Prostate gland (tissue), 2 donors: ENCODE measurements around the gene ATAT1. TPM values are rescaled to one million over a fixed set of nuclear protein-coding genes. Genes with fewer than 3 reads are reported as not detected.

ENCODE experiments used
- DNase-seq: peaks from one replicate; pipeline ENCODE4 v3.0.0-alpha.2; 2019; ENCODE audit warnings: low spot score
- H3K27ac ChIP-seq, 2 donors: fragments of 200-600 bp; sonication (generic); 2 replicates each; pipeline ENCODE4 v1.5.1; 2017 to 2019
- H3K27me3 ChIP-seq: fragments of 200-600 bp; sonication (generic); replicated peaks from 2 replicates; pipeline ENCODE4 v1.5.1; 2019; ENCODE audit not compliant: insufficient read depth
- H3K36me3 ChIP-seq, 2 donors: fragments of 200-600 bp; sonication (generic); 1 replicate in 1 of 2; 2 replicates in 1 of 2; pipeline versions ENCODE4 v1.5.1 to v1.8.1; 2017 to 2019
- H3K4me1 ChIP-seq: fragments of 200-600 bp; sonication (generic); replicated peaks from 2 replicates; pipeline ENCODE4 v1.5.1; 2019
- H3K4me3 ChIP-seq, 2 donors: fragments of 200-600 bp; sonication (generic); 2 replicates each; pipeline ENCODE4 v1.5.1; 2017 to 2019
- H3K9me3 ChIP-seq: fragments of 200-600 bp; sonication (generic); 2 replicates; pipeline ENCODE4 v1.5.1; 2017
- POLR2A ChIP-seq: fragments of 450-650 bp; IDR thresholded peaks from one replicate; pipeline ENCODE4 v1.6.1; 2016; ENCODE audit warnings: antibody characterized with exemption, mild to moderate bottlenecking
- POLR2AphosphoS5 ChIP-seq: sonication (generic); formaldehyde crosslinking; IDR thresholded peaks from one replicate; pipeline ENCODE4 v1.6.1; 2017; ENCODE audit warnings: antibody characterized with exemption
- WGBS: methylation state at CpG from one replicate; pipeline ENCODE4 v1.1.5; 2018; 5-methylcytosine and 5-hydroxymethylcytosine counted together
- intact Hi-C: fragments of 100-400 bp; cut with DNase I; formaldehyde crosslinking; loops from one replicate; pipeline ENCODE4 v1.14.2; 2022
- total RNA-seq, 2 donors: library from RNA; depleted of rRNA; stranded (reverse); fragments of >200 nt; gene quantifications; one replicate each; pipeline ENCODE4 v1.1.0, GENCODE V29; 2016
- TF ChIP-seq, protein P1 (sequence below), 4 experiments: fragments of 200-600 bp in 2 of 4; fragments of 450-650 bp in 2 of 4; sonication (generic) in 2 of 4; IDR thresholded peaks; 1 replicate in 3 of 4; 2 replicates in 1 of 4; pipeline ENCODE4 v1.5.1; 2016 to 2019; ENCODE audit warnings: antibody characterized with exemption in 4 of 4, mild to moderate bottlenecking in 2 of 4, moderate library complexity in 2 of 4

The ATAT1 gene
- total RNA-seq, result 10 to 100 TPM in 1 of 2 donors, 1 to 10 TPM in 1; 8.7 to 11.0 TPM

GRCh38 chr6:30626484-30627366 lies at the start of gene ATAT1:
TSS of gene ATAT1 (plus strand) at chr6:30626874.
- intact Hi-C loops, result no loop called here
- TF ChIP-seq POLR2AphosphoS5 (peak; percentile 87), POLR2A (peak; percentile 71)
- TF ChIP-seq, protein P1, sequence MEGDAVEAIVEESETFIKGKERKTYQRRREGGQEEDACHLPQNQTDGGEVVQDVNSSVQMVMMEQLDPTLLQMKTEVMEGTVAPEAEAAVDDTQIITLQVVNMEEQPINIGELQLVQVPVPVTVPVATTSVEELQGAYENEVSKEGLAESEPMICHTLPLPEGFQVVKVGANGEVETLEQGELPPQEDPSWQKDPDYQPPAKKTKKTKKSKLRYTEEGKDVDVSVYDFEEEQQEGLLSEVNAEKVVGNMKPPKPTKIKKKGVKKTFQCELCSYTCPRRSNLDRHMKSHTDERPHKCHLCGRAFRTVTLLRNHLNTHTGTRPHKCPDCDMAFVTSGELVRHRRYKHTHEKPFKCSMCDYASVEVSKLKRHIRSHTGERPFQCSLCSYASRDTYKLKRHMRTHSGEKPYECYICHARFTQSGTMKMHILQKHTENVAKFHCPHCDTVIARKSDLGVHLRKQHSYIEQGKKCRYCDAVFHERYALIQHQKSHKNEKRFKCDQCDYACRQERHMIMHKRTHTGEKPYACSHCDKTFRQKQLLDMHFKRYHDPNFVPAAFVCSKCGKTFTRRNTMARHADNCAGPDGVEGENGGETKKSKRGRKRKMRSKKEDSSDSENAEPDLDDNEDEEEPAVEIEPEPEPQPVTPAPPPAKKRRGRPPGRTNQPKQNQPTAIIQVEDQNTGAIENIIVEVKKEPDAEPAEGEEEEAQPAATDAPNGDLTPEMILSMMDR (IDR thresholded peaks at IDR 0.05), result peak in 3 of 4 experiments; percentile 33 to 65 (median 62)
- H3K27ac ChIP-seq, result peak within 1 kb of the TSS; percentile 86 to 90
- H3K4me3 ChIP-seq, result peak within 1 kb of the TSS; percentile 53 to 56
- no peaks in the 10 kb centered on the region for H3K27me3 ChIP-seq
- 3% methylated on average over 36 of the region's 36 CpGs for WGBS
- H3K4me1 ChIP-seq, result no peaks in the 10 kb centered on the region
- DNase-seq, result peak; percentile 87
- no peaks in the 10 kb centered on the region for H3K9me3 ChIP-seq
- peaks cover 5 to 12% of the 10 kb centered on the region in 2 donors for H3K36me3 ChIP-seq

DNA sequence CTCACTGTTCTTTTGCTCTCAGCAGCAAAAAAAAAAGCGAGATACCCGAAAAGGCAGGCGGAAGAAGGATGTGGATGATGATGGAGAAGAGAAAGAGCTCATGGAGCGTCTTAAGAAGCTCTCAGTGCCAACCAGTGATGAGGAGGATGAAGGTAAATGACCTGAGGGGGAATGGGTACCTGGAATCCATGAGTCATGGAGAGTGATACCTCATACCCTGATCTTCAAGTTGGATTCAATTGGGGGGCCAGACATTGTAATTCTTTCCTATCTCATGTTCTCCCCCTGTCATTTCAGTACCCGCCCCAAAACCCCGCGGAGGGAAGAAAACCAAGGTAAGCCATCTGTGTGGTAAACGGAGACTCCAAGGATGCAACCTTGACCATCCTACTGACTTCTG lies 48.6 kb upstream of the ATAT1 start:
- no peak overlapping the region for H3K4me3 ChIP-seq
- H3K27me3 ChIP-seq, result no peaks in the 10 kb centered on the region
- H3K4me1 ChIP-seq, result no peaks in the 10 kb centered on the region
- TF ChIP-seq, protein P1 (IDR thresholded peaks at IDR 0.05), result no peak
- no peak for TF ChIP-seq POLR2AphosphoS5
- TF ChIP-seq POLR2A, result no peak
- no peak overlapping the region for H3K27ac ChIP-seq
- no peak for DNase-seq
- 94% methylated on average over 8 of the region's 8 CpGs for WGBS
- intact Hi-C loops, result no loop called here
- H3K9me3 ChIP-seq, result no peaks in the 10 kb centered on the region
- H3K36me3 ChIP-seq, result peaks cover 17 to 21% of the 10 kb centered on the region in 2 donors

- Histone ChIP-seq H3K36me3 (peaks cover 27 to 39% of the 10 kb centered on the region in 2 donors), H3K9me3 (no peaks in the 10 kb centered on the region)
Observed at GRCh38 chr6:30583921-30584320, 42.8 kb upstream of the ATAT1 start.

GRCh38 chr6:30589754-30590358 lies 36.8 kb upstream of the ATAT1 start:
- Histone ChIP-seq H3K27ac (peak overlapping the region; percentile 67 to 69), H3K27me3 (no peaks in the 10 kb centered on the region), H3K36me3 (peaks cover 4 to 14% of the 10 kb centered on the region in 2 donors), H3K9me3 (no peaks in the 10 kb centered on the region), H3K4me3 (no peak overlapping the region), H3K4me1 (peaks cover 14% of the 10 kb centered on the region)
- no peak for TF ChIP-seq POLR2AphosphoS5
- TF ChIP-seq POLR2A, result no peak
- TF ChIP-seq, protein P1 (IDR thresholded peaks at IDR 0.05), result no peak
- intact Hi-C loops, result loop anchor here (10.0 kb wide), 1 partner anchor 45 kb away; no protein-coding TSS in a partner anchor
- WGBS, result 67% methylated on average over 15 of the region's 15 CpGs
- no peak for DNase-seq

More at GRCh38 chr6:30583921-30584320, 42.8 kb upstream of the ATAT1 start:
- TF ChIP-seq POLR2A, result no peak
- TF ChIP-seq, protein P1 (IDR thresholded peaks at IDR 0.05), result no peak
- TF ChIP-seq POLR2AphosphoS5, result no peak
- Histone ChIP-seq H3K4me1 (no peaks in the 10 kb centered on the region), H3K27ac (no peak overlapping the region), H3K27me3 (no peaks in the 10 kb centered on the region), H3K4me3 (no peak overlapping the region)
- 59% methylated on average over 5 of the region's 5 CpGs for whole genome bisulfite sequencing
- no peak for DNase-seq
- intact Hi-C loops, result no loop called here
